NCI-H128 (cell line): ENCODE measurements around the gene TMEM132E.

Source experiments
- DNase-seq: peaks from one replicate; lab custom pipeline; 2025; ENCODE audit not compliant: unreplicated experiment; lab: John Stamatoyannopoulos, UW

The TMEM132E gene

DNA sequence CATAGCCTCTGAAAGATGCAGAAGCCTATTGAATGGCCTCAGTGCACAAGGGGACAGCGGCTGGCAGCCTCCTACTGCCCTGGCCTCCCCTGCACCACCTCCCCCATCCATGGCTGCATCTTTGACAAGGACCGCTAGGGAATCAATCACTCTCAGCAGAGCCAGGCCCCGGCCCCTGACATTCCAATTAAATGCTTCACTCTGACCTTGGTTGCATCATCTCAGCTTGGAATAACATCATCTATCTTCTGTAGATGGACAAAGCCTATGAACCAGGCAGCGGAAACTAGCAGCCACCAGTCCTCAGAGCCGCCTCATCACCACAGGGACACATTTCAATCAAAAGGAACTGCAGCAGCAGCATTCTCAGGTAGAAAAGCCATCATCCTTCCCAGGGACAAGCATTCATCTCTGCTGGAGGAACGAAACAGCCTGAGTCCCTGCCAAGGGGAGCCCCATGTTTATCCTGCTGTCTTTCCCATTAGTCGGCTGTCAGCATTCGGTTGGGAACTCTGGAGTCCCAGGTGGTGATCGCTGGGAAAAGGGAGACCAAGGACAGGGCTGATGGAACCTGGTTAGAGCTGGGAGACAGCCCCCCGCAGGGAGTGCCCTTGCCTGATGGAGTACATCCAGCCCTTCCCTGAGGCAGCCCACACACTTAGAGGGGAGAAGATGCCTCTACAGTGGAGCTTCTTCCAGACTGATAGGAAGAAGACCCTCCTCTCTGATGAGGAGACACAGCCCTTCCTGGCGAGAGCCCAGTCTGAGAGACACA is 11.5 kb upstream of the TMEM132E start:
- DNase-seq: no peak

DNA sequence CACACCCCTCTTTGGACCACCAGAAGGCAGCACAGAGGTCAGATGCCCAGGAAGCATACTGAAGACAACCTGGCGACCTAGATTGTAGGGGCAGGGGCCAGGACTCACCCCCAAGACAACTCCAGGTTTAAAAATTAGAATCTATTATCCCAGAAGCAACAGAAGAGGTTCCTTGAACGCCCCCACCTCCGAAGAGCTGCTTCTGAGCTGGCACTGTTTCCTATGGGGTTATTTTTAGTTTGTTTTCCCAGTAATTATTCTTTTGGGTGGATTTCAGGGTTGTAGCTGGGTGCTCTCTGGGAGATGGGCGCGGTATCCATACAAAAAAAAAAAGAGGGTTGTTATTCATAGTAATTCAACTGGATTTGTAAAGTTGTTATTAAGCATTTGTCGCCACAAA is 10.4 kb upstream of the TMEM132E start:
- no peak for DNase-seq

DNA sequence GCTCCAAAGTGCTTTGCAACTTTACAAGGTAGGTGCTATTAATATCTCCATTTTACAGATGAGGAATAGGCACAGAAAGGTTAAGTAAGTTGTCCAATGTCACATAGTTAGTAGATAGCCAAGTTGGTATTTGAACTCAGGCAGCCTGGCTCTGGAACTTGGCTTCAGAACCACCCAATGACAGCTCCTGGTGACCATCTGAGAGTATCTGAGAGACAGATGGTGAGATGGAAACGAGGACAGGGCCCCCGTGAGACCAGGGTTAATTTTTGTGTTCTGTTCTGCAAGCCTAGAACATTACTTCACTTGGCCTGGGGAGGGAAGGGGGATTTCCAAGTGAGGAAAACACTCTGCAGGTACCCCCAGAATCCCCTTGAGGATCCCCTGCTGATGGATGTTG is 9.8 kb upstream of the TMEM132E start:
- DNase-seq: no peak

DNA sequence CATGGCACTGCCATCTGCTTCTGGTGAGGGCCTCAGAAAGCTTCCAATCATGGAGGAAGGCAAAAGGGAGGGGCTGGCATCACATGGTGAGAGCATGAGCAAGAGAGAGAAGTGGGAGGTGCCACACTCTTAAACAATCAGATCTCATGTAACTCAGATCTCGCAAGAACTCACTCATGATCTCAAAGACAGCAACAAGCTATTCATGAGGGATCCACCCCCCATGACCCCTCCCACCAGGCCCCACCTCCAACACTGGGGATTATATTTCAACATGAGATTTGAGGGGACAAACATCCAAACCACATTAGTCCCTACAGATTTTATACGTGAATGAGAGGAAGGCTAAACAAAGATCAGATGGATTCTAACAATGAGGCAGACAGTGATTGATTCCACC is 8.9 kb upstream of the TMEM132E start:
- DNase-seq: no peak

DNA sequence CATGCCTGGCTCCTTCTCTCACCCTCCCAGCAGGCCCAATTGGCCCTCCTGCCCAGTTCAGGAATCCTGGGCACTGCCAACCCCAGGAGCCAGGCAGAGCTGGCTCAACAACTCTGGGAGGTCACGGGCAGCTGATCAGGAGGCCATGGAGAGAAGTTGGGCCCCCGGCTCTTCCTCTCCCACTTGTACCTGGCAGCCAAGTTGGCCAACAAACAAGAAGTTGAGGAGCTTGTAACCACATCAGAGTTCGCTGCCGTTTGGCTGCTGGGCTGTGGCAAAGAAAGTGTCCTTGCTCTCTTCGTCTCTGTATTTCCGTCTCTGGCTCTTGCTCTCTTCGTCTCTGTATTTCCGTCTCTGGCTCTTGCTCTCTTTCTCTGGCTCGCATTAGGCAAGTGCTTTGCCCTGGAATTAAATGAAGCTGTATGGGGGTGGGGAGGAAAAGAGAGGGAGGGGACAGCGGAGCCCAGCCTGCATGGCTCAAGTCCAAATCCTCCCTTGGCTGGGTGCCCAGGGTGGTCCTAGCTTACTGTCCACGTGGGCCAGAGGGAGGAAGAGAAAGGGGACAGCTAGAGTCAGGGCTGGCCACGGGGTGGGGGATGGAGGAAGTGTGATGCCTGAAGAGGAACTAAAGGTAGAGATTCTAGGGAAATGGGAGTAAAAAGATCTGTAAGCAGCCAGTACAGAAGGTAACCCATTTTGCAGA is 7.8 kb upstream of the TMEM132E start:
- no peak for DNase-seq

DNA sequence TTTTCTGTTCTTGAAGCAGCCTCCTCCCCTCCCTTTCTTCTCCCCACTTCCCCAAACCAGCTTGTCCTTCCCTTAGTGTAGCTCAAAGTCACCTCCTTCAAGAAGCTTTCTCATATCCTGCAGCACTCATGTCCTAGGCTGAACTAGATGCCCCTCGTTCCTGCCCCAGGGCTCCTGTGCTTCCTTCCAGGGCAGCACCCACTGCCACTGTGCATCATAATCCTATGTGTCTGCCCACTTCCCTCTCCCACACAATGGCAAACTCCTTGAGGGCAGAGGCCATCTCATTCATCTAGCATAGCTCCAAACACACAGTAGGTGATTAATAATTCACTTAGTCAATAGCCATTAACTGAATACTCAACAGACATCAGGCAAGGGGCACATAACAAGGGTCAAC is 6.9 kb upstream of the TMEM132E start:
- no peak for DNase-seq

DNA sequence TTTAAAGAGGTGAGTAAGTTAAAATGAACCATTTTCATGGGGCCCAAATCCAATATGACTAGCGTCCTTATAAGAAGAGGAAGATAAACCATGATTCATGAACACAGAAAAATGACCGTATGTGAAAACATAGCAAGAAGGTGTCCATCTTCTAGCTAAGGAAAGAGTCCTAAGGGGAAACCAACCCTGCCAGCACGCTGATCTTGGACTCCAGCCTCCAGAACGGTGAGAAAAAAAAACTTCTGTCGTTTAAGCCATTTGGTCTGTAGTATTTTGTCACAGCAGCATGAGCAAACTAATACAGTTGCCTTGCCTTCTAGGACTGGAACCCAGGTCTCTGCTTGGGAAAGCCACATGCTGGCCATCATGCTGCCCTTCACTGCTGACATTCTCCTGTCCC is 4.2 kb upstream of the TMEM132E start:
- DNase-seq: no peak

DNA sequence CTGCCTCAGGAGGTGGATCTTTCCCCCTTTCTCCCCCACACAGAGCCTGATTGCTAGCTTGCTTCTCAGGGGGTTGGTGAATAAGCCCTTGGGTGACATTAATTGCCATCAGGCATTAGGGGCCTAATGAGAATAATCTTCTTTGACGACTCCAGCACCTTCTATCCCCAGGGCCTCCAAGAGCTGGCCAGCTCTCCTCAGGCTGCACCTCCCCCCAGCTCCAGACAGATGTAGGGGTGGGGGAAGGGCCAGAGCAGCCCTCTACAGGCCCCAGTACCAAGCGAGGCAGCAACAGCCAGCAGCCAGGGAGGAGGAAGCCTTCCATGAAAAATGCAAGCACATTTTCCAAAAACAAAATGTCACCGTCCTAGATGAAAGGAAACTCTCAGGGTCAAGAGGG is 1.4 kb upstream of the TMEM132E start:
- DNase-seq: no peak

DNA sequence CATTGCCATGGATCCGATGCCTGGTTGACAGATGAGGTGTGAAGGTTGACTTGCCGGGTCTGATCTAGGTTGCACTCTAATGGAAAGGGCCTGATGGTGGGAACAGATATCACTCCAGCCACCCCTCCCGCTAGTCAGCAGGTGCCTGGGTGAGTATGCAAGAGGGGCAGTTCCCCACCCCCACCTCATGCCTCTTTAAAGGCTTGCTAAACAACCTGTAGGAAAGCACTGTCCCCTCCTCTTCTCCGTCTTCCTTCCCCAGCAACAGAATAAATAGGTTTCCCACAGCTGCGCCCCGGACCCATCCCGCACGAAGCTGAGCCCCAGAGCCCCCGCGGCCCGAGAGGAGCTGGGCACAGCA is 746 bp upstream of the TMEM132E start:
- DNase-seq: no peak

DNA sequence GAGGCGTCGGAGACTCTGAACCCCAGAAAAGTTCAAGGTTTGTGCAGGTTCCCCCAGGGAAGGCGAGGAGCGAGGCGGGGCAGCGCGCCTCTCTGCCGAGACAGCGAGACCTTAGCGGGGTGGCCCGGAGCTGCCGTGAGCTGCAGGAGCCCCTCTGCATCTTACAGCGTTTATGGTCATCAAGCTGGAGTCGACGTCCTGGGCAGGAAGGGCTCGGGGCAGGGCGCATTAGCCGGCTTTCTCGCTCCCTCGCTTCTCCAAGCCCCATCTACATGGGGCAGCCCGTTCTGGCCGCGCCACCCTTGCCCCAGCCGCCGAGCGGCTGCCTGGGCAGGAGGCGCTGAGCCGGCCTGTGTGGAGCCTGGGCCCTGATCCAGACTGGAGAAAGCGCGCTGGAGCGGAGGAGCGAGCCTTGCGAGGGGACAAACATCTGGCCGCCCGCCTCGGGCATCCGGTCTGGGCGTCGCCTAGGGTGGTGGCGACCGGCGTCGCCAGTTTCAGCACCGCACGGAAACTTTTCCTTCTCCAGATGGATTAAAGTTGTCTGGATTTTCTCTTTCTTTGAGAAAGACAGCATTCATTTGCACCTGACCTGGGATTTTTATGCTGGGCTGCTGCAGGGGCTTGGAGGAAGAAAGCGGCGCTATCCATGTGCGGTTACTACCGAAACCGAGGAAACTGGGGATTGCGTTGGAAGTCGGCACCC is 750 bp downstream of the TMEM132E start:
- DNase-seq: no peak

DNA sequence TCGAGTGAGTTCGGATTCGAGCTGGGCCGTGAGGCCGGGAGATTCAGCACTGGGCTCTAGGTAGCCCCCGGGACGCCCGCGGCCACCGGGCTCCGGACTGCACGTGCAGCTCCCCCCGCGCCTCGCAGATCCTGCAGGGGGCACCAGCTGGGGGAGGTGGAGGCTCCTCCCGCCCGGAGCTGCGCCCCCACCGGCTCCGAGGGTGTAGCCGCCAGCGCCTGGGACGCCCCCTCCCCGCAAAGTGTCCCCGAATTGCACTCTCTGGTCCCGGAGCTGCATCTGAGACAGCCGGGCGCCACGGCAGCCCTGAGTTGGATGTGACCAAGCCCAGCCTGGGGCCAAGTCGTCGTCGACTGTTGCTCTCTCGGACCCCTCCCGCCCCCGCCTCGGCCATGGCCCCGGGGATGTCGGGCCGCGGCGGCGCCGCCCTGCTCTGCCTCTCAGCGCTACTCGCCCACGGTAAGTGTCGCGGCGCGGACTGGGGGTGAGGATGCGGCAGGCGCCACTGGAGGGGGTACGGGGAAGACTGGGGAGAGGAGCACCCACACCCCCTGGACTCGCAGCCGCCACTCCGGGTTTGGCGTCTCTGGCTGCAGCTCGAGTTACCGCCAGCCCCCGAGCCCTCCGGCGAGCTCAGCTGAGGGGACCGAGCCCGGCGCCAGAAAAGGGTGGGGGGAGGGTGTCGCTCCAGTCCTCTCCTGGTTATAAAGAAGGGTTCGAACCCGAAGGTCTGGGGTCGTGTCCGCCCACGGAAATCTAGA is 1.5 kb downstream of the TMEM132E start:
- no peak for DNase-seq

DNA sequence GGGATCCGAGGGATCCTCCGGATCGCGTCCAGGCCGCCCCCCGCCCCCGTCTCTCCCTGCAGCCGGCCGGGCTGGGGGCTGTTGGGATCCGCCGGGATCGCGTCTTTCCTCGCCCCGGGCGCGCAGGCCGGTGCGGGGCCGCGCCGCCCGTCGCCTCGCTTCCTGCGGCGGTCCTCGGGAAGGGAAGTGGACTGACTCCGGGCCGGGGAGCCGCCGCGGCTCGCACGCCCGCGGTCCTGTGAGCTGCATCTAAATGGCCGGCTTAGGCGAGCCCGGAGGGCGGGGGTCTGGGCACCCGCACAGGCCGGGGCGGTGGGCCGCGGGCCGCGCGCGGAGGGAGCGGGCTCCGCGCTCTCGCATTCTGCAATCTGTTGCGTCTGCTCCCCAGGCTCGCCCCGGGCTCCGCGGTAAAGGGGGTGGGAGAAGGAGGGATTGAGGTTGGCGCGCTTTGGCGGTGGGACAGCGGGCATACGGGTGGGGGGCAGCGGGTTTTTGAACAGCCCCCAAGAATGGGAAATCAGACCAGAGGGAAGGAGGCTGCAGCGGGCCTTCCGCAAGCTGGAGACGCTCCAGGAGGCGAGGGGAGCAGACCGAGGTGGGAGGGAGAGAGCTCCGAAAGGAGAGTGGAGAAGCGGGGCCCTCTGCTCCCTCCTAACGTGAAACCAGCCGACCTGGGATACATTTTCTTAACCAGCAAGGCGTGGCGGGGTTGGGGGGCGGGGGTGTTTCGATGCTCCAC is 2.2 kb downstream of the TMEM132E start:
- no peak for DNase-seq

DNA sequence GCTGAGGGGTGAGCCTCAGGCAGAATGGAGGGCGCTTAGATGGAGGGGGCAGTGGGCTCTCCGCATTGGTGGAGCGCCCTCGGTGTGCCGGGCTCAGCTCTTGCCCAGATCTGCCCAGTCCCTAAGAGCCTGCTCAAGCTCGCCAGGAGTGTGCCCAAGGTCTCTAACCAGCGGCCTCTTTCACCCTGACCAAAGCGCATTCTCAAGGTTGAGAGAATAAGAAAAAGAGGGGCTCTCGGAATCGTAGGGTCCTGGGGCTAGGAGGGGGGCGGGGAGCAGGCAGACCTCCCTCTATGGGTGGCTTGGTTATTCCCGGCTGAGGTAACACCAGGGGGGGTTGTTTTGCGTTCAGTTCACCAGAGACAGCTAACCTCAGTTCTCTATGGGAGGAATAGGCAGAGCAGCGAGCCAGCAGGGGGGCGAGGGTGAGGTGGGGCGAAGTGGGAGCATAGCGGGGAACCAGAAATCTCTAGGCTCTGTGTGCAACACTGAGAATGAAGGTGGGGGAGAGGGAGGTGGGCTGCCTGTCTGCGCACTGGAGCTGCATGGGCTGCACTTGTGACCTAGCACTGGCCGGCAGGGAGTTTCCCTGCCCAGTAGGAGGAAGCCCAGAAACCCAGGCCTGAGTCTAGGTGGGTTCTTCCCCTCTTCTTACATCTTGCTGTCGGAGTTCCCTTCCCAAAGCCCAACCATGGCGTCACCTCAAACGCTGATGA is 3.0 kb downstream of the TMEM132E start:
- DNase-seq: no peak

DNA sequence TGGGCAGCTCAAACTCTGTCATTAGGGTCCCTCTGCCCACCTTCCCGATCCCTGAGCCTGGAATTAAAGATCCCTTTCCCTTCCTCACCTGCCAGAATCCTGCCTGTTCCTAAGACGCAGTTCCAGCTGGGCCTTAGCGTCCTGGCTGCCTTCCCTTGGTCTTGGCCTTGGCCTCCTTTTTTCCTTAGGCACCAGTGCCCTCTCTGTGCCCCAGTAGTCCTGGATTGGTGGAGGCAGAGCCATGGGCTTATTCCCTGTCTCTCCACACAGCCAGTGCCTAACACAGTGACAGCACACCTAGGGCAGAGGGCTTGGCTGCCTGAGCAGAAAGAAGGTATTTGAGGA is 3.5 kb downstream of the TMEM132E start:
- DNase-seq: no peak

DNA sequence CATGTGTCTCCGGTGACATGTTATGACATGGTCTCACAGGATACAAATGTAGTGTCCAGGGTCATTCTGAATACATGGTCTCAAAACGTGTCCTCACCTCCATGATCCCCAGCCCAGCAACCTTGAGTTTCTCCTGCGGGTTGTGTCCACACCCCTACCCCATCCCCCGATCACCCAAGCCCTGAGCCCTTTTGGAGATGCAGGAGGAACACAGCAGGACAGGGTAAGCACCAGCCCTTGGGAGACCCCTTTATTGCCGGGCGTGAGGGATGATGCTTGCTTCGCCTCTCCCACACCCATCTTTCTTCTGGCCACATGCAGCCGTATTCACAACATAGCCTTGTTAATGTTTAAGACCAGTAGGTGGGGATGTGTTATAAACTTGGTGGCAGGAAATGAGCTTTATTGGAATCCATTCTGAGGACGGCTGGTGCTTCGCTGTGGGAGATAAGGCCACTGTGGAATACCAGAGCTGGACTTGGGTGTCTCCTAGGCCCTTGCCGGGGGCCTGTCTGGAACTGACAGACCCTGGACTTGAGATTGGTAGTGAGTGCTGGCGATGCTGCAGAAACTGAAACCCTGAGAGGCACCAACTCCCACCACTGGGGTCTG is 5.5 kb downstream of the TMEM132E start:
- DNase-seq: no peak

DNA sequence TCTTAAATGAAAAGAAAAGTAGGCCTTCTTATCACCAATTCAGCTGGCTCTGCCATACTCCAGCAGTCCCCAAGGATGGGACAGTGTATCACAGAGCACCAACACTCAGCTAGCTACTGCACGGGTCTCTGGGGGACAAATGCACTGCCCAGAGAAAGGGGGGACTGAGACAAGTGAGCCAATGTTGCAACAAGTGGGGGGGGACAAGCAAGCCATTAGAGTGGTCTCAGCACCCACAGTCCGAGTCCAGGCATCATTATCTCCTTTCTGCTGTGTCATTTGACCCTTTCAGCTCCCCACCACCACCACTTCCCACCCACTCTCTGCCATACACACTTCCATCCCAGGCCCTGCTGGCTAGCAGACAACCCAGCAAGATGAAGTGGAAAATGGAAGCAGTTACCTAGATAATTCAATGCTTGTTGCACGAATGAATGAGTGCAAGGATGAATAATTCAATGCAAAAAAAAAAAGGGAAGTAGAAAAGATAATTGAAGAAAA is 7.0 kb downstream of the TMEM132E start:
- DNase-seq: no peak

DNA sequence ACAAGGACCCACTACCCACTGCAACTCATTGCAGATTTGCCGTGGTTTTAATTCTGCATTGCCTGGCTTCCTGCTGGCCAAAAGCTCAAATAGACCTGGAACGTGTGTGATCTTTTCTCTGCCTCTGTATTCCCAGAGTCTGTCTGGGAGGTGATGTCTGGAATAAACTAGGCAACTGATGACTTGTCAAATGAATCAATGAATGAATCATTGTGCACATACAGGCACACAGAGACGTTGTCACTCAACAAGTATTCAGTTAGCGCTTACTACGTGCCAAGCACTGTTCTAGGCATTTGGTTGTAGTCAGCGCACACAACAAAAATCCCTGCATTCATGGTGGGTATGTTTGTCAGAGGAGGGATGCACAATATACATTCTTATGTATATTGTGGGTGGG is 8.9 kb downstream of the TMEM132E start:
- DNase-seq: no peak

DNA sequence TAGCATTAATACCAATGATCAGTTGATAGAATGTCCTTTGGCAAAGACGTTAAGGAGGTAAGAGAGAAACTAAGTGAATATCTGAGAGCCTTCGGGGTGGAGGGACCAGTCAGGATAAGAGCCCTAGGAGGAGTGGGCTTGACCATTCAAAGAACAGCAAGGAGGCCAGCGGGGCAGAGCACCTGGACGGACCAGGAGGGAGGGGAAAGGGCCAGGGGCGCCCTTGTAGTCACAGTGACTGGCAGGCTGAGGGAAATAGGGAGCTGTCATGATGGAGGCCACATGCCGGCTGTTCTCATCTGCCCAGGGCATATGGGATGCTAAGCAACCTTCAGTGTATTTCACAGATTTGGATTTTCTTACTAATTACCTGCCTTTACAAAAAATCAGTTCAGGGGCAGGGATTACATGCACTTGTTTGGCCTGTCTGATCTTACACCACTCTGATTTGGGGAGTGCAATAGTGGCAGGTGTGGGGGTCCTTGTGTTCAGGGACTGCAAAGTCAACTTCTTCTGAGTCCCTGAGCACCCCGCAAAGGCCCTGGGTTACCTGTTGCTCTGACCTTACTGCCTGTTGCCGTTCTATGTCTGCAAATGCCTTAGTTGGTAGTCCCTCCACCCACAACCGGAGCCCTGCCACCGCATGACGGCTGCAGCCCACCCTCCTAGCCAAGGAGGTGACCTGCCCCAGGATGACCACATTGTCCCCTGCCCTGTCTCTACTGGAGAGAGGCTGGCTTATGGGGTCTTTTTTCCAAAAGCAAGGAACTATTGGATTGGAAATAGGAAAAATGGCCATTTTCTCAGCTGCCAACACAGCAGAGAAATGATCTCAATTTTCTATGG is 10.0 kb downstream of the TMEM132E start:
- no peak for DNase-seq

DNA sequence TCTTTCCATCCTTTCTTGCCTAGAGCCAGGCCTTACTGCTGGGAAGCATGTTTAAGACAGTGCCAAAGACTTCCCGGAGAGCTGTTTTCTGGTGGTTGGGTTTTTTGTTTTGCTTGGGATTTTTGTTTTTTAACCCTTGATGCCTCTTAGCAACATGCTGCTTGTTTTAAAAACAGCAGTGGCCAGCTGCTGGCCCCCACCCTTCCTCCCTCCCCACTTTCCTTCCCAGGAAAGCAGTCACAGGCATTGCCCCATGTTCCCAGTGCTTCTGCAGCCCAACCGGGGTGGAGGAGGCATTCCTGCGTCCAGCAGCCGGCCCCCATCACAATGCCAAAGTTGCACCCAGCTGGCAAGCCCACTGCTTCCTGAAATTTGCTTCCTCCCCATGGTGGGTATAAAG is 12.6 kb downstream of the TMEM132E start:
- DNase-seq: no peak
